AG09309 (cell line): ENCODE data around the gene SLC8A1.

Experiments used
- DNase-seq: peaks from one replicate; pipeline ENCODE4 v3.0.0-alpha.2; 2010; ENCODE audit warnings: low read depth
- H3K4me3 ChIP-seq: 2 replicates; pipeline ENCODE4 v1.5.1; 2011; ENCODE audit warnings: mild to moderate bottlenecking, low read depth, low read length, moderate library complexity; ENCODE audit not compliant: control insufficient read depth
- TF ChIP-seq, protein P1 (sequence below): IDR thresholded peaks from 2 replicates; pipeline ENCODE4 v1.5.1; 2011; ENCODE audit warnings: mild to moderate bottlenecking, low read depth, low read length, inconsistent platforms; ENCODE audit not compliant: insufficient read depth, control insufficient read depth; ENCODE audit errors: missing control alignments

SLC8A1 gene

DNA sequence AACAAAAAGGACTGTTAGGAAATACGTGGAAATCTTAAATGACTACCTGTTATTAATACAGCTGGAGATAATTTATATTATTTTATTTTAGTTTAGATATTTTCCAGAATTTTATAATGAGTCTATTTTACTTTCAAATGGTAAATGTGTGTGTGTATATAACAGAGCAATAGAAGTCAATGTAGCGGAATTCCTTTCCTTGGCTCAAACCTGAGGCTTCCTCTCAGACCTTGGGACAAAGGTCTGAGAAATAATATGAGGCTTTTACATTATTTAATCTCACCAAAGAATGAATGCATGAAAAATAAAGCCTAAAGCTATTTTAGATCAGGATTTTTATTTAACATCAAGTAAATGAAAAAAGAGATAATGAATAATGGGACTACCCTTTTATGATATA is 65.7 kb downstream of the SLC8A1 start:
- DNase-seq = no peak
- no peak overlapping the region for H3K4me3 ChIP-seq
- TF ChIP-seq, protein P1, sequence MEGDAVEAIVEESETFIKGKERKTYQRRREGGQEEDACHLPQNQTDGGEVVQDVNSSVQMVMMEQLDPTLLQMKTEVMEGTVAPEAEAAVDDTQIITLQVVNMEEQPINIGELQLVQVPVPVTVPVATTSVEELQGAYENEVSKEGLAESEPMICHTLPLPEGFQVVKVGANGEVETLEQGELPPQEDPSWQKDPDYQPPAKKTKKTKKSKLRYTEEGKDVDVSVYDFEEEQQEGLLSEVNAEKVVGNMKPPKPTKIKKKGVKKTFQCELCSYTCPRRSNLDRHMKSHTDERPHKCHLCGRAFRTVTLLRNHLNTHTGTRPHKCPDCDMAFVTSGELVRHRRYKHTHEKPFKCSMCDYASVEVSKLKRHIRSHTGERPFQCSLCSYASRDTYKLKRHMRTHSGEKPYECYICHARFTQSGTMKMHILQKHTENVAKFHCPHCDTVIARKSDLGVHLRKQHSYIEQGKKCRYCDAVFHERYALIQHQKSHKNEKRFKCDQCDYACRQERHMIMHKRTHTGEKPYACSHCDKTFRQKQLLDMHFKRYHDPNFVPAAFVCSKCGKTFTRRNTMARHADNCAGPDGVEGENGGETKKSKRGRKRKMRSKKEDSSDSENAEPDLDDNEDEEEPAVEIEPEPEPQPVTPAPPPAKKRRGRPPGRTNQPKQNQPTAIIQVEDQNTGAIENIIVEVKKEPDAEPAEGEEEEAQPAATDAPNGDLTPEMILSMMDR = no peak

- TF ChIP-seq, protein P1 = no peak
- DNase-seq = peak; percentile 90
- H3K4me3 ChIP-seq = no peak overlapping the region
Observed at GRCh38 chr2:40384714-40385113, 67.2 kb downstream of the SLC8A1 start.

DNA sequence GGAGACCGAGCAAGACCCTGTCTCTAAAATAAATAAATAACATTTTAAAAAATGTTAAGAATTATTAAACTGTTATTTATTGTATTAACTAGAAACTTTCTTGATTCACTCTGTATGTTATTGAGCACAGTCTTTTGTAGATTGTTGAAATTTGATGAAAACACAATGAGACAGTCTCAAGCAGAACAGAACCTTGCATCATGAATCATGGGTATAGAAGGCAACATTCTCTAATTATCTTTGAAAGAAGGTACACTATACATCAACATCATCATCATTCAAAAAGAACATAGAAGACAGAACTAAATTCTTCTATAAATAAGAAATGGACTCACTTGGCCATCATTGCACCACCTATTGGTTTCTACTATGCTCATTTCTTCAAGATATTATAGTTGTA is 67.7 kb downstream of the SLC8A1 start:
- no peak for DNase-seq
- TF ChIP-seq, protein P1 = no peak
- no peak overlapping the region for H3K4me3 ChIP-seq

DNA sequence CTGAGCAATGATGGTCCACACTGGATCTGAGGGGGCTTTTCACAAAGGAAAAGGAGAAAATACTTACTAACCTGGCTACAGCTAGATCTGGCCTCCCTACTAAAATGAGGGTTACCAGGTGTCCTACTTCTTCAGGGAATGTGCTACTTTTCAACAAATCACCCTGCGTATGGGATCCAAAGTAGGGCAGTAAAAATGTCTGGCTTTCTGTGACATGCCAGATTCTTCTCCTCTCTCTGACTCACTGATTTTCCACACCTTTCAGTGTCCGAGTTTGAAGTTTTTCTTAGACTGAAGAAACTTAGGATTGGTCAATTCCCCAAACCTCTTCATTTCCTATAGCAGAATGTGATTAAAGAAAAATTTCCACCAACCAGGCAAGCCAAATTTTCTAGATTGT is 71.2 kb downstream of the SLC8A1 start:
- no peak overlapping the region for H3K4me3 ChIP-seq
- TF ChIP-seq, protein P1 = no peak
- no peak for DNase-seq

- TF ChIP-seq, protein P1 = no peak
- no peak for DNase-seq
- H3K4me3 ChIP-seq = no peak overlapping the region
Observed at GRCh38 chr2:40380041-40380440, 71.8 kb downstream of the SLC8A1 start.

GRCh38 chr2:40374543-40375240 is 77.2 kb downstream of the SLC8A1 start:
- TF ChIP-seq, protein P1 = no peak
- no peak overlapping the region for H3K4me3 ChIP-seq
- DNase-seq = no peak
